ENCODE results near the gene RPS6KB1.
"Not testable (repeated sequence)": the region's sequence is repeated elsewhere in the genome, so short reads cannot be mapped to it uniquely, and the experiment has no call there.

RPS6KB1 gene

GRCh38 chr17:59897090-59897489 lies 4.2 kb downstream of the RPS6KB1 start:
- TF ChIP-seq CTCF (IDR thresholded peaks at IDR 0.05; ENCODE audit: low read depth, low read length) = no peak
- DNase-seq (ENCODE audit: extremely low read depth, low read depth) = no peak

GRCh38 chr17:59899099-59899498 lies 6.2 kb downstream of the RPS6KB1 start:
- no peak for DNase-seq (ENCODE audit: extremely low read depth, low read depth)

GRCh38 chr17:59901604-59902003 lies 8.7 kb downstream of the RPS6KB1 start:
- TF ChIP-seq CTCF (IDR thresholded peaks at IDR 0.05; ENCODE audit: low read depth, low read length) = no peak
- no peak for DNase-seq (ENCODE audit: extremely low read depth, low read depth)

More at GRCh38 chr17:59899099-59899498, 6.2 kb downstream of the RPS6KB1 start:
- peak; percentile 42 for TF ChIP-seq CTCF (IDR thresholded peaks at IDR 0.05; ENCODE audit: low read depth, low read length)

GRCh38 chr17:59903455-59903854 lies 10.5 kb downstream of the RPS6KB1 start:
- TF ChIP-seq CTCF (IDR thresholded peaks at IDR 0.05; ENCODE audit: low read depth, low read length) = no peak
- no peak for DNase-seq (ENCODE audit: extremely low read depth, low read depth)

- no peak for DNase-seq (ENCODE audit: extremely low read depth, low read depth)
- no peak for TF ChIP-seq CTCF (IDR thresholded peaks at IDR 0.05; ENCODE audit: low read depth, low read length)
Observed at GRCh38 chr17:59907467-59907866, 14.5 kb downstream of the RPS6KB1 start.

- peak; percentile 57 for TF ChIP-seq CTCF (IDR thresholded peaks at IDR 0.05; ENCODE audit: low read depth, low read length)
- peak; percentile 40 for DNase-seq (ENCODE audit: extremely low read depth, low read depth)
Observed at GRCh38 chr17:59914274-59914854, 21.4 kb downstream of the RPS6KB1 start.

- no peak for DNase-seq (ENCODE audit: extremely low read depth, low read depth)
- no peak for TF ChIP-seq CTCF (IDR thresholded peaks at IDR 0.05; ENCODE audit: low read depth, low read length)
Observed at GRCh38 chr17:59916446-59916845, 23.5 kb downstream of the RPS6KB1 start.

GRCh38 chr17:59920637-59921036 lies 27.7 kb downstream of the RPS6KB1 start:
- not testable (repeated sequence) for DNase-seq (ENCODE audit: extremely low read depth, low read depth)

GRCh38 chr17:59930121-59930520 lies 37.2 kb downstream of the RPS6KB1 start:
- not testable (repeated sequence) for DNase-seq (ENCODE audit: extremely low read depth, low read depth)

- DNase-seq (ENCODE audit: extremely low read depth, low read depth) = peak; percentile 18
Observed at GRCh38 chr17:59930768-59931167, 37.8 kb downstream of the RPS6KB1 start.

GRCh38 chr17:59933317-59933716 lies 40.4 kb downstream of the RPS6KB1 start:
- not testable (repeated sequence) for DNase-seq (ENCODE audit: extremely low read depth, low read depth)

- not testable (repeated sequence) for DNase-seq (ENCODE audit: extremely low read depth, low read depth)
Observed at GRCh38 chr17:59940697-59941096, 47.8 kb downstream of the RPS6KB1 start.

Data from AG09319 (cell line).